ENCODE data around the gene EZH2. TPM values are rescaled to one million over a fixed set of nuclear protein-coding genes. Genes with fewer than 3 reads are reported as not detected.

Gene EZH2
- total RNA-seq, 1 donor from 2014 or later, result 3.7 TPM

- no peak for DNase-seq (ENCODE audit: low spot score)
Measured at GRCh38 chr7:148854983-148855382, 29.1 kb downstream of the EZH2 start.

GRCh38 chr7:148852272-148852671 lies 31.8 kb downstream of the EZH2 start:
- DNase-seq (ENCODE audit: low spot score), result no peak

- no peak for DNase-seq (ENCODE audit: low spot score)
Measured at GRCh38 chr7:148850564-148850963, 33.5 kb downstream of the EZH2 start.

GRCh38 chr7:148849393-148850098 lies 34.5 kb downstream of the EZH2 start:
- DNase-seq (ENCODE audit: low spot score), result no peak

- DNase-seq (ENCODE audit: low spot score), result no peak
Measured at GRCh38 chr7:148847815-148848734, 36.0 kb downstream of the EZH2 start.

- no peak for DNase-seq (ENCODE audit: low spot score)
Measured at GRCh38 chr7:148838905-148839304, 45.2 kb downstream of the EZH2 start.

- DNase-seq (ENCODE audit: low spot score), result no peak
Measured at GRCh38 chr7:148835854-148836253, 48.2 kb downstream of the EZH2 start.

- DNase-seq (ENCODE audit: low spot score), result no peak
Measured at GRCh38 chr7:148834605-148835004, 49.5 kb downstream of the EZH2 start.

GRCh38 chr7:148831782-148832181 lies 52.3 kb downstream of the EZH2 start:
- DNase-seq (ENCODE audit: low spot score), result no peak

GRCh38 chr7:148830897-148831692 lies 53.0 kb downstream of the EZH2 start:
- DNase-seq (ENCODE audit: low spot score), result no peak

GRCh38 chr7:148828965-148829364 lies 55.1 kb downstream of the EZH2 start:
- DNase-seq (ENCODE audit: low spot score), result no peak

- no peak for DNase-seq (ENCODE audit: low spot score)
Measured at GRCh38 chr7:148825338-148825737, 58.8 kb downstream of the EZH2 start.

GRCh38 chr7:148824864-148825263 lies 59.2 kb downstream of the EZH2 start:
- no peak for DNase-seq (ENCODE audit: low spot score)

GRCh38 chr7:148821422-148821821 lies 62.7 kb downstream of the EZH2 start:
- DNase-seq (ENCODE audit: low spot score), result no peak

- no peak for DNase-seq (ENCODE audit: low spot score)
Measured at GRCh38 chr7:148819697-148820360, 64.3 kb downstream of the EZH2 start.

GRCh38 chr7:148815612-148816011 lies 68.5 kb downstream of the EZH2 start:
- DNase-seq (ENCODE audit: low spot score), result no peak

GRCh38 chr7:148814922-148815559 lies 69.0 kb downstream of the EZH2 start:
- no peak for DNase-seq (ENCODE audit: low spot score)

GRCh38 chr7:148813890-148814289 lies 70.2 kb downstream of the EZH2 start:
- no peak for DNase-seq (ENCODE audit: low spot score)

GRCh38 chr7:148811892-148812291 lies 72.2 kb downstream of the EZH2 start:
- DNase-seq (ENCODE audit: low spot score), result no peak

- DNase-seq (ENCODE audit: low spot score), result no peak
Measured at GRCh38 chr7:148809856-148810255, 74.2 kb downstream of the EZH2 start.

- no peak for DNase-seq (ENCODE audit: low spot score)
Measured at GRCh38 chr7:148807436-148807835, 76.7 kb downstream of the EZH2 start.

Data from mucosa of gallbladder (tissue), 1 donor.